Testis (tissue), 2 donors: ENCODE data around the gene NRF1.

Source experiments
- CTCF ChIP-seq, 3 experiments: fragments of 450-650 bp in 2 of 3; fragments of 200-600 bp in 1 of 3; sonication (generic) in 1 of 3; IDR thresholded peaks; one replicate each; pipeline ENCODE4 v1.5.1; 2016 to 2019; ENCODE audit warnings: antibody characterized with exemption in 3 of 3, mild to moderate bottlenecking in 2 of 3, moderate library complexity in 1 of 3
- POLR2A ChIP-seq: fragments of 450-650 bp; IDR thresholded peaks from one replicate; pipeline ENCODE4 v1.6.1; 2017; ENCODE audit warnings: antibody characterized with exemption, mild to moderate bottlenecking, moderate library complexity

- TF ChIP-seq CTCF (IDR thresholded peaks at IDR 0.05) (no peak), POLR2A (no peak)
These were observed 174.4 kb downstream of the NRF1 start for GRCh38 chr7:129785685-129786514.
